BE2C (cell line): ENCODE data around the gene ODF4.

Source experiments
- DNase-seq: peaks from one replicate; pipeline ENCODE4 v3.0.0-alpha.2; 2020
- H3K27me3 ChIP-seq: fragments of 250-450 bp; sonication (Bioruptor Pico); 2 replicates; pipeline ENCODE4 v1.5.1; 2020; ENCODE audit warnings: mild to moderate bottlenecking
- H3K36me3 ChIP-seq: fragments of 250-450 bp; sonication (Bioruptor Pico); 2 replicates; pipeline ENCODE4 v1.5.1; 2020; ENCODE audit warnings: mild to moderate bottlenecking
- H3K4me1 ChIP-seq: fragments of 250-450 bp; sonication (Bioruptor Pico); 2 replicates; pipeline ENCODE4 v1.5.1; 2020
- H3K4me3 ChIP-seq: 2 replicates; pipeline ENCODE4 v1.5.1; 2011; ENCODE audit warnings: low read depth, low read length
- H3K9me3 ChIP-seq: fragments of 250-450 bp; sonication (Bioruptor Pico); 2 replicates; pipeline ENCODE4 v1.5.1; 2020
- TF ChIP-seq, protein P1 (sequence below): IDR thresholded peaks from 2 replicates; pipeline ENCODE4 v1.5.1; 2012; ENCODE audit warnings: mild to moderate bottlenecking, low read depth, low read length

ODF4 gene

DNA sequence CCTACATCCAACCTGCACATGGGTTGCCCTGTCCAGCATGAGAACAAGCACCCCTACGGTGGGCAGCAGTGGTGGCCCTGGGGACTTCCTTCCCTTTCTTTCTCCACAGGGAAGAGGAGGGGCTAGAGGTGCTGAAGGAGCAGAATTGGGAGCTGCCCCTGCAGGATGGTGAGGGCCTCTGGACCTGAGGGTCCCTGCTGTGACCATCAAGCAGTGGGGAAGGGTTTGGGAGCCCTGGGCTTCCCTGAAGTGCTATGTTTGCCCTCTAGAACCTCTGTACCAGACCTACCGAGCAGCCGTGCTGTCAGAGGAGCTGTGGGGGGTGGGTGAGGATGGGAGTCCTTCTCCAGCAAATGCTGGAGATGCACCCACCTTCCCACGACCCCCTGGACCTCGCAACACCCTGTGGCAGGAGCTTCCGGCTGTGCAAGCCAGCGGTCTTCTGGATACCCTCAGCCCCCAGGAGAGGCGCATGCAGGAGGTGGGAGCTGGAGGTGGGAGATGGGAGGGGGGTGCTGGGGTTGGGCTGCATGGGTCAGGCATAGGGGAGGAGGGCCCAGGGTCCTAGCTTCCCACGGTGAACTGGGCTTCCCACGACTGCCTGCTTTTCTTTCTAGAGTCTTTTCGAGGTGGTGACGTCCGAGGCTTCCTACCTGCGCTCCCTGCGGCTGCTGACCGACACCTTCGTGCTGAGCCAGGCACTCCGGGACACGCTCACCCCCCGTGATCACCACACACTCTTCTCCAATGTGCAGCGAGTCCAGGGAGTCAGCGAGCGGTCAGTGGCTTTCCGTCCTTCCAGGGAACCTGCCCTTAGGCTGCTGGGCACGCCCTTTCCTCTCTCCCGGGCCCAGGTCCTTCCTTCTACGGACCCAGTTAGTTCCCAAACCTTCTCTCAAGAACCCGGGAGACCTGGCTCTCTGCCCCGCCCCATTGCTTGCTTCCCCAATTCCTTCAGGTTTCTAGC lies 24.6 kb upstream of the ODF4 start:
- Histone ChIP-seq H3K27me3 (peaks cover 28% of the 10 kb centered on the region), H3K4me1 (no peaks in the 10 kb centered on the region), H3K36me3 (no peaks in the 10 kb centered on the region), H3K9me3 (no peaks in the 10 kb centered on the region), H3K4me3 (no peak overlapping the region)
- DNase-seq: no peak
- TF ChIP-seq, protein P1, sequence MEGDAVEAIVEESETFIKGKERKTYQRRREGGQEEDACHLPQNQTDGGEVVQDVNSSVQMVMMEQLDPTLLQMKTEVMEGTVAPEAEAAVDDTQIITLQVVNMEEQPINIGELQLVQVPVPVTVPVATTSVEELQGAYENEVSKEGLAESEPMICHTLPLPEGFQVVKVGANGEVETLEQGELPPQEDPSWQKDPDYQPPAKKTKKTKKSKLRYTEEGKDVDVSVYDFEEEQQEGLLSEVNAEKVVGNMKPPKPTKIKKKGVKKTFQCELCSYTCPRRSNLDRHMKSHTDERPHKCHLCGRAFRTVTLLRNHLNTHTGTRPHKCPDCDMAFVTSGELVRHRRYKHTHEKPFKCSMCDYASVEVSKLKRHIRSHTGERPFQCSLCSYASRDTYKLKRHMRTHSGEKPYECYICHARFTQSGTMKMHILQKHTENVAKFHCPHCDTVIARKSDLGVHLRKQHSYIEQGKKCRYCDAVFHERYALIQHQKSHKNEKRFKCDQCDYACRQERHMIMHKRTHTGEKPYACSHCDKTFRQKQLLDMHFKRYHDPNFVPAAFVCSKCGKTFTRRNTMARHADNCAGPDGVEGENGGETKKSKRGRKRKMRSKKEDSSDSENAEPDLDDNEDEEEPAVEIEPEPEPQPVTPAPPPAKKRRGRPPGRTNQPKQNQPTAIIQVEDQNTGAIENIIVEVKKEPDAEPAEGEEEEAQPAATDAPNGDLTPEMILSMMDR: no peak

DNA sequence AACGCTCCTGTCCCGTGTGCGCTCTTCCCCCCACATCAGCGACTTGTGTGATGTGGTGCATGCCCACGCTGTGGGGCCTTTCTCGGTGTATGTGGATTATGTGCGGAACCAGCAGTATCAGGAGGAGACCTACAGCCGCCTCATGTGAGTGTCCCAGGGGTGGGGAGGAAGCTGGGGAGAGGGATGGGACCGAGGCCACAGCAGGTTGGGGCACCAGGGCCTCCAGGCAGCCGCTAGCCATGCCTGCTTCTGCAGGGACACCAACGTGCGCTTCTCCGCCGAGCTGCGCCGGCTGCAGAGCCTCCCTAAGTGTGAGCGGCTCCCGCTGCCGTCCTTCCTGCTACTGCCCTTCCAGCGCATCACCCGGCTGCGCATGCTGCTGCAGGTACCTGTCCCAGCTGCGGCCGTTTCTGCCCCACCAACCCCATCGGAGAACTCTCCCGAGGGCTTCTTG lies 23.8 kb upstream of the ODF4 start:
- H3K9me3 ChIP-seq: no peaks in the 10 kb centered on the region
- no peak for DNase-seq
- H3K4me1 ChIP-seq: no peaks in the 10 kb centered on the region
- H3K27me3 ChIP-seq: peaks cover 28% of the 10 kb centered on the region
- H3K36me3 ChIP-seq: no peaks in the 10 kb centered on the region
- TF ChIP-seq, protein P1: no peak
- no peak overlapping the region for H3K4me3 ChIP-seq

DNA sequence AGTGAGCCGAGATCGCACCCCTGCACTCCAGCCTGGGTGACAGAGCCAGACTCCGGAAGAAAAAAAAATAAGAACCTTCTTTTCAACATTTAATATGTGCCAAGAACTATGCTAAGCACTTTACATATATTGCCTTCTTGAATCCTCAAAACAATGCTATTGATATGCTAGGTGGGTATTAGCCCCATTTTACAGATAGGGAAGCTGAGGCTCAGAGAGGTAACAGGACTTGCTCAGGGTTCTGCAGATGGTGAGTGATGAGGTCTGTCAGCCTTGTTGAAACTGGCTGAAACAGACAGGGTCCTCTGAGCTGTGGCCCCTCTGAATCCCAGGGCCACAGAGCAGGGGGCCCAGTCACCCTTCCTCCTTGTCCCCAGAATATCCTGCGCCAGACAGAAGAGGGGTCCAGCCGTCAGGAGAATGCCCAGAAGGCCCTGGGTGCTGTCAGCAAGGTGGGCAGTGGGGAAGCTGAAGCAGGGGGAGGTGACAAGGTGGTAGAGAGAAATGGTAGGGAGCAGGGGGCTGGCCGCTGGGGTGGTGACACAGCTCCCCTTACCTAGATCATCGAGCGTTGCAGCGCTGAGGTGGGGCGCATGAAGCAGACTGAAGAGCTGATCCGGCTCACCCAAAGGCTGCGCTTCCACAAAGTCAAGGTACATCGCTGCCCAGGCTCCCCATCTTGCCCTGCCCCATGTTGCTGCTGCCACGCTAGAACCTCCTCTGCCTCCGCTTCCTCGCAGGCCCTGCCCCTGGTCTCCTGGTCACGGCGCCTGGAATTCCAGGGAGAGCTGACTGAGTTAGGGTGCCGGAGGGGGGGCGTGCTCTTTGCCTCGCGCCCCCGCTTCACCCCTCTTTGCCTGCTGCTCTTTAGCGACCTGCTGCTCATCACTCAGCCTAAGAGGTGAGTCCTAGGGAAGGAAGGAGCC lies 21.4 kb upstream of the ODF4 start:
- Histone ChIP-seq H3K4me3 (no peak overlapping the region), H3K27me3 (peaks cover 28% of the 10 kb centered on the region), H3K36me3 (no peaks in the 10 kb centered on the region), H3K9me3 (no peaks in the 10 kb centered on the region), H3K4me1 (no peaks in the 10 kb centered on the region)
- TF ChIP-seq, protein P1: no peak
- no peak for DNase-seq

DNA sequence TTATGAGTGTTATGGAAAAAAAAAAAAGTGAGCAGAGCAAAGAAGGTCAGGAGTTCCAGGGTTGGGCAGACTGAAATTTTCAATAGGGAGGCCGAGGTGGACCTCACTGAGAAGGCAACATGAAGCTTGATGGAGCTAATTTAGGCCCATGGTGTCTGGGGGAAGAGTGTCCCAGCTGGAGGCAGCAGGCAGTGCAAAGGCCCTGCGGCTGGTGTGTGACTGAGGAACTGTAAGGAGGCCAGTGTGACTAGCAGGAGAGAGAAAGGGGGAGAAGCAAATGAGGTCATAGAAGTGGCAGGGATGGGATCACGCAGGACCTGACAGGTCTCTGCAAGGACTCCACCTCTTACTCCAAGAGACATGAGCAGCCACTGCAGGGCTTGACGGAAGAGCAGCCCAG lies 19.4 kb upstream of the ODF4 start:
- DNase-seq: no peak
- TF ChIP-seq, protein P1: no peak
- no peak overlapping the region for H3K4me3 ChIP-seq

DNA sequence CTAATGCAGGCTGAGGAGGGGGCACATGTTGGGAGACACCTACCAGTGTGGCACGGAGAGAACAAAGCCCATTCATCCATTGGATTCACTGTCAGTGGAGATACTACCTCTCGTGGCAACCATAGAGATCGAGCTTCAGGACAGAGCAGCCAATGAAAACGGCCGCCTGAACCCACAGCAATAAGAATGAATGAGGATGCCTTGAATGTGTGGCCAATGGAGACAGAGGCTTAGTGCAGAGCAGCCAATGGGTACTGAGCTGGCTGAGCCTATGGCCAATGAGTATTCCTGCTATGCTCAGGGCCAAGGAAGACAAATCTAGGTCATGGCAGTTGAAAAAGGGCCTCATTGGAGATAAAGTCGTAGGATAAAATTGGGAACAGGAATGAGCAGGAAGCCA lies 18.6 kb upstream of the ODF4 start:
- Histone ChIP-seq H3K4me1 (no peaks in the 10 kb centered on the region), H3K9me3 (no peaks in the 10 kb centered on the region), H3K36me3 (no peaks in the 10 kb centered on the region), H3K27me3 (peaks cover 11% of the 10 kb centered on the region), H3K4me3 (no peak overlapping the region)
- peak; percentile 17 for DNase-seq
- TF ChIP-seq, protein P1: no peak

More for the DNA sequence above, 19.4 kb upstream of the ODF4 start:
- Histone ChIP-seq H3K4me1 (no peaks in the 10 kb centered on the region), H3K27me3 (peaks cover 18% of the 10 kb centered on the region), H3K9me3 (no peaks in the 10 kb centered on the region), H3K36me3 (no peaks in the 10 kb centered on the region)
